NCI-H1105 (cell line): ENCODE results near the gene TMEM243.
"Not testable (repeated sequence)": the region's sequence is repeated elsewhere in the genome, so short reads cannot be mapped to it uniquely, and the experiment has no call there.

Experiments
- DNase-seq: peaks from one replicate; lab custom pipeline; 2025; lab: John Stamatoyannopoulos, UW

Gene TMEM243

GRCh38 chr7:87212498-87212897, 7.0 kb downstream of the TMEM243 start:
- DNase-seq, result no peak

- DNase-seq, result no peak
These were observed 9.0 kb downstream of the TMEM243 start for GRCh38 chr7:87210506-87210905.

- no peak for DNase-seq
These were observed 10.1 kb downstream of the TMEM243 start for GRCh38 chr7:87209295-87209924.

GRCh38 chr7:87206361-87206760, 13.2 kb downstream of the TMEM243 start:
- no peak for DNase-seq

GRCh38 chr7:87205701-87206100, 13.8 kb downstream of the TMEM243 start:
- not testable (repeated sequence) for DNase-seq

- no peak for DNase-seq
These were observed 14.6 kb downstream of the TMEM243 start for GRCh38 chr7:87204933-87205332.

GRCh38 chr7:87203929-87204328, 15.6 kb downstream of the TMEM243 start:
- DNase-seq, result not testable (repeated sequence)

GRCh38 chr7:87202705-87203104, 16.8 kb downstream of the TMEM243 start:
- DNase-seq, result no peak

GRCh38 chr7:87202208-87202607, 17.3 kb downstream of the TMEM243 start:
- DNase-seq, result no peak

GRCh38 chr7:87199700-87200450, 19.7 kb downstream of the TMEM243 start:
- DNase-seq, result no peak

- no peak for DNase-seq
These were observed 20.3 kb downstream of the TMEM243 start for GRCh38 chr7:87199241-87199640.

- DNase-seq, result no peak
These were observed 25.6 kb downstream of the TMEM243 start for GRCh38 chr7:87193912-87194311.

- DNase-seq, result no peak
These were observed 26.6 kb downstream of the TMEM243 start for GRCh38 chr7:87192784-87193487.

GRCh38 chr7:87190783-87191182, 28.7 kb downstream of the TMEM243 start:
- DNase-seq, result no peak

- no peak for DNase-seq
These were observed 30.6 kb downstream of the TMEM243 start for GRCh38 chr7:87188930-87189329.

GRCh38 chr7:87187120-87187519, 32.4 kb downstream of the TMEM243 start:
- no peak for DNase-seq

GRCh38 chr7:87179180-87179579, 40.4 kb downstream of the TMEM243 start:
- no peak for DNase-seq

GRCh38 chr7:87178320-87178719, 41.2 kb downstream of the TMEM243 start:
- no peak for DNase-seq

- DNase-seq, result no peak
These were observed 46.1 kb downstream of the TMEM243 start for GRCh38 chr7:87173471-87173870.

GRCh38 chr7:87171282-87171934, 48.1 kb downstream of the TMEM243 start:
- DNase-seq, result no peak

GRCh38 chr7:87170828-87171227, 48.7 kb downstream of the TMEM243 start:
- no peak for DNase-seq

- no peak for DNase-seq
These were observed 55.1 kb downstream of the TMEM243 start for GRCh38 chr7:87164433-87164832.

GRCh38 chr7:87159538-87159937, 60.0 kb downstream of the TMEM243 start:
- DNase-seq, result no peak
